GM18511 (cell line): Measurements from ENCODE around the gene ANO9.

Source experiments
- ATAC-seq: cut with Tn5 transposase; IDR thresholded peaks from one replicate; pipeline ENCODE4 v1.9.1; 2021; ENCODE audit warnings: mild to moderate bottlenecking, moderate library complexity; ENCODE audit not compliant: unreplicated experiment

Gene ANO9

GRCh38 chr11:452916-453527 is 11.2 kb upstream of the ANO9 start:
- ATAC-seq, result no peak

- no peak for ATAC-seq
These were observed 10.5 kb upstream of the ANO9 start for GRCh38 chr11:452203-452744.

GRCh38 chr11:451738-452137 is 9.9 kb upstream of the ANO9 start:
- no peak for ATAC-seq

- peak; percentile 3 for ATAC-seq
These were observed 9.1 kb upstream of the ANO9 start for GRCh38 chr11:450809-451451.

GRCh38 chr11:449889-450808 is 8.3 kb upstream of the ANO9 start, which contains the start of gene PTDSS2:
TSS of gene PTDSS2 (plus strand) at chr11:450279. CDS start at chr11:450456, 177 bp downstream.
- peak; percentile 84 for ATAC-seq

- peak; percentile 54 for ATAC-seq
These were observed 6.3 kb upstream of the ANO9 start for GRCh38 chr11:447923-448731.

- ATAC-seq, result no peak
These were observed 5.1 kb upstream of the ANO9 start for GRCh38 chr11:446891-447290.

GRCh38 chr11:445765-446588 is 4.2 kb upstream of the ANO9 start:
- ATAC-seq, result no peak

GRCh38 chr11:444396-445144 is 2.8 kb upstream of the ANO9 start:
- ATAC-seq, result no peak

GRCh38 chr11:443542-444199 is 1.9 kb upstream of the ANO9 start:
- no peak for ATAC-seq

GRCh38 chr11:442611-443081 is 835 bp upstream of the ANO9 start:
- ATAC-seq, result no peak

GRCh38 chr11:441043-441417 is 781 bp downstream of the ANO9 start:
- no peak for ATAC-seq

- ATAC-seq, result no peak
These were observed 1.5 kb downstream of the ANO9 start for GRCh38 chr11:440065-441042.

GRCh38 chr11:439315-440064 is 2.3 kb downstream of the ANO9 start:
- no peak for ATAC-seq

GRCh38 chr11:438101-438844 is 3.5 kb downstream of the ANO9 start:
- no peak for ATAC-seq
